H1 (cell line): Measurements from ENCODE around the gene PLPPR1. TPM values are rescaled to one million over a fixed set of nuclear protein-coding genes. Genes with fewer than 3 reads are reported as not detected.

ENCODE experiments used
- CTCF ChIA-PET: fragments of 300-600 bp; sonication (Branson Sonifier 250); formaldehyde crosslinking; loops from one replicate; lab custom pipeline; 2021; ENCODE audit not compliant: partially characterized antibody; lab: Charles Lee
- POLR2A ChIA-PET: fragments of 300-600 bp; sonication (Branson Sonifier 250); formaldehyde crosslinking; loops from one replicate; lab custom pipeline; 2021; ENCODE audit warnings: inconsistent platforms; ENCODE audit not compliant: partially characterized antibody; lab: Charles Lee
- DNase-seq, 2 experiments: peaks; one replicate each; pipeline versions ENCODE4 v3.0.0 to v3.0.0-alpha.2; 2010 to 2022; ENCODE audit warnings: low spot score in 2 of 2, low read depth in 1 of 2, mixed read lengths in 1 of 2
- FAIRE-seq: peaks from 2 replicates; lab custom pipeline; 2011; peaks lifted over from hg19 to GRCh38; lab: Jason Lieb, UNC
- H2AFZ ChIP-seq: 2 replicates; pipeline ENCODE4 v1.8.1; 2012; ENCODE audit warnings: low read length, inconsistent platforms
- H2AK5ac ChIP-seq: 2 replicates; pipeline ENCODE4 v1.6.1; 2013; ENCODE audit warnings: low read depth, low read length
- H2BK120ac ChIP-seq: replicated peaks from 2 replicates; pipeline ENCODE3; 2013; ENCODE audit warnings: low read depth, low read length, inconsistent platforms
- H2BK12ac ChIP-seq: 2 replicates; pipeline ENCODE4 v1.6.1; 2013; ENCODE audit warnings: low read depth, low read length
- H2BK15ac ChIP-seq: 2 replicates; pipeline ENCODE4 v1.6.1; 2013; ENCODE audit warnings: low read length
- H2BK20ac ChIP-seq: 2 replicates; pipeline ENCODE4 v1.6.1; 2013; ENCODE audit warnings: low read length
- H2BK5ac ChIP-seq: 2 replicates; pipeline ENCODE4 v1.6.1; 2013; ENCODE audit warnings: low read depth, low read length
- H3K14ac ChIP-seq: 2 replicates; pipeline ENCODE4 v1.6.1; 2013; ENCODE audit warnings: inconsistent platforms; ENCODE audit not compliant: insufficient read length
- H3K18ac ChIP-seq: 2 replicates; pipeline ENCODE4 v1.6.1; 2013; ENCODE audit warnings: low read length; ENCODE audit errors: extremely low read depth
- H3K23ac ChIP-seq: 2 replicates; pipeline ENCODE4 v1.6.1; 2013; ENCODE audit warnings: inconsistent platforms; ENCODE audit not compliant: insufficient read length
- H3K23me2 ChIP-seq: 2 replicates; pipeline ENCODE4 v1.6.1; 2013; ENCODE audit warnings: low read depth, low read length
- H3K27ac ChIP-seq: 2 replicates; pipeline ENCODE4 v1.6.1; 2011; ENCODE audit warnings: low read depth, low read length, inconsistent platforms
- H3K27me3 ChIP-seq, 4 experiments: replicated peaks in 1 of 4; 1 replicate in 1 of 4; 2 replicates in 3 of 4; pipeline versions ENCODE4 v1.6.1 to v1.8.1; 2011 to 2013; ENCODE audit warnings: low read length in 3 of 4, mild to moderate bottlenecking in 3 of 4, inconsistent platforms in 2 of 4, mixed read lengths in 2 of 4, moderate library complexity in 1 of 4; ENCODE audit not compliant: control insufficient read depth in 3 of 4, insufficient read depth in 3 of 4; ENCODE audit errors: extremely low read depth in 1 of 4
- H3K36me3 ChIP-seq, 4 experiments: 2 replicates each; pipeline versions ENCODE4 v1.6.1 to v1.8.1; 2011 to 2013; ENCODE audit warnings: mild to moderate bottlenecking in 4 of 4, low read length in 3 of 4, moderate library complexity in 2 of 4, control low read depth in 1 of 4, inconsistent platforms in 1 of 4; ENCODE audit not compliant: insufficient read depth in 4 of 4, control insufficient read depth in 2 of 4
- H3K4ac ChIP-seq: replicated peaks from 2 replicates; pipeline ENCODE3; 2013; ENCODE audit warnings: low read length, low read depth, mixed read lengths, inconsistent platforms; ENCODE audit not compliant: insufficient read length
- H3K4me1 ChIP-seq, 4 experiments: replicated peaks in 1 of 4; 1 replicate in 1 of 4; 2 replicates in 3 of 4; pipeline versions ENCODE4 v1.6.1 to v1.8.1; 2011 to 2013; ENCODE audit warnings: low read length in 3 of 4, inconsistent platforms in 2 of 4, mixed read lengths in 1 of 4; ENCODE audit not compliant: insufficient read depth in 4 of 4, control insufficient read depth in 3 of 4
- H3K4me2 ChIP-seq, 2 experiments: 2 replicates each; pipeline versions ENCODE4 v1.6.1 to v1.8.1; 2011 to 2013; ENCODE audit warnings: low read depth in 2 of 2, low read length in 2 of 2, control low read depth in 1 of 2, inconsistent platforms in 1 of 2, mild to moderate bottlenecking in 1 of 2; ENCODE audit not compliant: insufficient read depth in 1 of 2
- H3K4me3 ChIP-seq, 4 experiments: fragments of 200-600, 300-600 bp in 1 of 4; sonication (generic), shearing (Covaris generic), sonication (Bioruptor Twin) in 1 of 4; 2 replicates each; pipeline versions ENCODE4 v1.5.1 to v1.8.1; 2011 to 2016; ENCODE audit warnings: low read length in 4 of 4, low read depth in 3 of 4, control low read depth in 2 of 4, inconsistent platforms in 2 of 4, mild to moderate bottlenecking in 2 of 4, mixed read lengths in 1 of 4, moderate library complexity in 1 of 4; ENCODE audit not compliant: insufficient read depth in 2 of 4; ENCODE audit errors: extremely low read depth in 1 of 4
- H3K56ac ChIP-seq: replicated peaks from 2 replicates; pipeline ENCODE3; 2013; ENCODE audit warnings: low read depth, mild to moderate bottlenecking, mixed read lengths, low read length, inconsistent platforms; ENCODE audit not compliant: insufficient read length
- H3K79me1 ChIP-seq: 2 replicates; pipeline ENCODE4 v1.6.1; 2013; ENCODE audit warnings: low read depth, low read length, control low read depth
- H3K79me2 ChIP-seq, 2 experiments: 2 replicates each; pipeline versions ENCODE4 v1.6.1 to v1.8.1; 2012 to 2013; ENCODE audit warnings: low read length in 2 of 2, mild to moderate bottlenecking in 2 of 2, inconsistent platforms in 1 of 2; ENCODE audit not compliant: insufficient read depth in 2 of 2, control insufficient read depth in 1 of 2
- H3K9ac ChIP-seq, 4 experiments: replicated peaks in 1 of 4; 1 replicate in 1 of 4; 2 replicates in 3 of 4; pipeline versions ENCODE4 v1.6.1 to v1.8.1; 2011 to 2013; ENCODE audit warnings: low read depth in 3 of 4, low read length in 3 of 4, control low read depth in 2 of 4, mild to moderate bottlenecking in 2 of 4, moderate library complexity in 2 of 4, inconsistent platforms in 1 of 4; ENCODE audit errors: extremely low read depth in 1 of 4
- H3K9me3 ChIP-seq, 2 experiments: 2 replicates each; pipeline versions ENCODE4 v1.6.1 to v1.8.1; 2012 to 2013; ENCODE audit warnings: mild to moderate bottlenecking in 2 of 2, moderate library complexity in 2 of 2, control low read depth in 1 of 2, inconsistent platforms in 1 of 2, low read depth in 1 of 2, low read length in 1 of 2, mixed read lengths in 1 of 2; ENCODE audit not compliant: insufficient read depth in 2 of 2
- H4K20me1 ChIP-seq, 2 experiments: replicated peaks in 1 of 2; 2 replicates each; pipeline versions ENCODE3 to v1.8.1; 2011 to 2013; ENCODE audit warnings: inconsistent platforms in 2 of 2, low read length in 2 of 2, mild to moderate bottlenecking in 1 of 2; ENCODE audit not compliant: insufficient read depth in 2 of 2, control insufficient read depth in 1 of 2
- H4K5ac ChIP-seq: 2 replicates; pipeline ENCODE4 v1.6.1; 2013; ENCODE audit warnings: low read length, low read depth, mixed read lengths, inconsistent platforms; ENCODE audit not compliant: insufficient read length
- H4K8ac ChIP-seq: 2 replicates; pipeline ENCODE4 v1.8.0; 2013; ENCODE audit warnings: mild to moderate bottlenecking, moderate library complexity, low read length, inconsistent platforms; ENCODE audit not compliant: insufficient read depth; ENCODE audit errors: extremely low read depth
- H4K91ac ChIP-seq: replicated peaks from 2 replicates; pipeline ENCODE3; 2013; ENCODE audit warnings: low read length, mixed read lengths, inconsistent platforms; ENCODE audit not compliant: insufficient read length
- CHD1 ChIP-seq: IDR thresholded peaks from 2 replicates; pipeline ENCODE4 v1.6.1; 2012; ENCODE audit warnings: low read depth, low read length, improper control_type of control experiment
- GABPA ChIP-seq: IDR thresholded peaks from 2 replicates; pipeline ENCODE4 v1.6.1; 2011; ENCODE audit warnings: mild to moderate bottlenecking, low read length, moderate library complexity, borderline replicate concordance; ENCODE audit not compliant: insufficient read depth
- HDAC2 ChIP-seq, 2 experiments: fragments of 300-600 bp in 1 of 2; sonication (generic) in 1 of 2; IDR thresholded peaks; 2 replicates each; pipeline ENCODE4 v1.6.1; 2011 to 2012; ENCODE audit warnings: low read depth in 2 of 2, low read length in 2 of 2, mild to moderate bottlenecking in 2 of 2, moderate library complexity in 2 of 2, borderline replicate concordance in 1 of 2, inconsistent platforms in 1 of 2
- JUND ChIP-seq: IDR thresholded peaks from 2 replicates; pipeline ENCODE4 v1.6.1; 2011; ENCODE audit warnings: mild to moderate bottlenecking, improper control_type of control experiment, low read length
- NRF1 ChIP-seq: IDR thresholded peaks from 2 replicates; pipeline ENCODE4 v1.6.1; 2011; ENCODE audit warnings: mild to moderate bottlenecking, low read depth, low read length, improper control_type of control experiment
- TBP ChIP-seq: IDR thresholded peaks from 2 replicates; pipeline ENCODE4 v1.6.1; 2011; ENCODE audit warnings: low read depth, low read length, improper control_type of control experiment
- YY1 ChIP-seq: IDR thresholded peaks from 2 replicates; pipeline ENCODE4 v1.6.1; 2011; ENCODE audit warnings: low read depth, mild to moderate bottlenecking, low read length
- WGBS, 2 experiments: shearing (Covaris generic) in 1 of 2; methylation state at CpG; one replicate each; pipeline versions ENCODE4 v1.1.6 to v1.1.7; 2013 to 2015; ENCODE audit warnings: low lambda C conversion rate in 2 of 2, mixed read lengths in 2 of 2, inconsistent platforms in 1 of 2, low coverage in 1 of 2, missing lambda C conversion rate in 1 of 2; ENCODE audit not compliant: insufficient replicate concordance in 2 of 2, insufficient coverage in 1 of 2, insufficient read length in 1 of 2; ENCODE audit errors: extremely low coverage in 1 of 2, missing lambda C conversion rate in 1 of 2; 5-methylcytosine and 5-hydroxymethylcytosine counted together
- polyA plus RNA-seq, 7 experiments: library from polyadenylated mRNA; depleted of rRNA in 3 of 7; stranded (reverse) in 5 of 7; unstranded in 2 of 7; fragments of >200 nt in 5 of 7; fragments of 200-250 nt in 2 of 7; gene quantifications; 1 replicate in 5 of 7; 2 replicates in 1 of 7; 4 replicates in 1 of 7; pipeline versions ENCODE4 v1.2.1 to v1.2.3, GENCODE V29; 2011 to 2013; ENCODE audit warnings: missing spikeins in 2 of 7, mixed read lengths in 2 of 7
- total RNA-seq: library from RNA; stranded (reverse); fragmentation: NEBNext Ultra II Directional; extraction: Animal tissue kit (Norgen Biotek cat#: 25700); gene quantifications from 2 replicates; pipeline ENCODE4 v1.2.1, GENCODE V29; 2021

The PLPPR1 gene
- total and polyA plus RNA-seq, 2 of the 8 experiments (the other 6 are each of a cell fraction or from before 2014, with no cell fraction given), result 1.4 to 1.8 TPM

GRCh38 chr9:101200852-101201251 is 172.3 kb downstream of the PLPPR1 start:
- Histone ChIP-seq H2AFZ (no peak overlapping the region), H2BK15ac (no peak overlapping the region), H3K9me3 (no peaks in the 10 kb centered on the region), H3K27me3 (no peaks in the 10 kb centered on the region), H3K23ac (no peak overlapping the region), H3K4me3 (no peak overlapping the region), H3K4me1 (no peaks in the 10 kb centered on the region), H4K91ac (no peak overlapping the region), H2AK5ac (no peak overlapping the region), H3K27ac (no peak overlapping the region), H3K18ac (no peak overlapping the region), H3K56ac (no peak overlapping the region), H3K4me2 (no peak overlapping the region), H4K5ac (no peak overlapping the region), H3K79me2 (no peaks in the 10 kb centered on the region), H2BK5ac (no peak overlapping the region), H3K79me1 (no peaks in the 10 kb centered on the region), H3K36me3 (no peaks in the 10 kb centered on the region), H3K23me2 (no peaks in the 10 kb centered on the region), H2BK120ac (no peak overlapping the region), H4K8ac (no peak overlapping the region), H3K9ac (no peak overlapping the region), H4K20me1 (no peaks in the 10 kb centered on the region), H2BK20ac (no peak overlapping the region), H2BK12ac (no peak overlapping the region), H3K4ac (no peak overlapping the region), H3K14ac (no peak overlapping the region)
- no peak for FAIRE-seq
- no peak for DNase-seq
- 91% methylated on average over 2 of the region's 2 CpGs; no CpG with 5 or more reads in 1 of the 2 experiments for WGBS, 2 experiments
- CTCF ChIA-PET, result interaction anchor here (2.2 kb wide), 1 partner anchor 34 kb away, joined by 6 read pairs; no protein-coding TSS in a partner anchor
- POLR2A ChIA-PET, result no interaction called here
- TF ChIP-seq TBP, result no peak
- TF ChIP-seq HDAC2 (IDR thresholded peaks at IDR 0.05; ENCODE audit: borderline replicate concordance in 1 of 2, low read depth in 2 of 2, low read length in 2 of 2), result no peak
- TF ChIP-seq NRF1, result no peak
- no peak for TF ChIP-seq GABPA
- no peak for TF ChIP-seq YY1
- TF ChIP-seq CHD1, result no peak
- no peak for TF ChIP-seq JUND
